Measurements from ENCODE around the gene PKN2.
"Not testable (repeated sequence)": the region's sequence is repeated elsewhere in the genome, so short reads cannot be mapped to it uniquely, and the experiment has no call there.

The PKN2 gene

DNA sequence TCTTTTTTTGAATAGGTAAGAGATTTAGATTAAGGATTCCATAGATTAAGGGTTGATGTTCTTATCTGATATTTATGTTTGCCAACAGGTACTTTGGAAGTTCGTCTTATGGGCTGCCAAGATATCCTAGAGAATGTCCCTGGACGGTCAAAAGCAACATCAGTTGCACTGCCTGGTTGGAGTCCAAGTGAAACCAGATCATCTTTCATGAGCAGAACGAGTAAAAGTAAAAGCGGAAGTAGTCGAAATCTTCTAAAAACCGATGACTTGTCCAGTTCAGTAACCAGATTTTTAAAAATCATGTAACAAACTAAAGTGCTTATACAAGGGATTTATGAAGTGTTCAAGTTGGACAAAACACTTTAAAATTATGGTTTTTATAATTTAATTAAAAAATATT lies 100.5 kb downstream of the PKN2 start:
- in situ Hi-C loops (cut with MboI; ENCODE audit: low sequenced_read_pairs), result no loop called here

DNA sequence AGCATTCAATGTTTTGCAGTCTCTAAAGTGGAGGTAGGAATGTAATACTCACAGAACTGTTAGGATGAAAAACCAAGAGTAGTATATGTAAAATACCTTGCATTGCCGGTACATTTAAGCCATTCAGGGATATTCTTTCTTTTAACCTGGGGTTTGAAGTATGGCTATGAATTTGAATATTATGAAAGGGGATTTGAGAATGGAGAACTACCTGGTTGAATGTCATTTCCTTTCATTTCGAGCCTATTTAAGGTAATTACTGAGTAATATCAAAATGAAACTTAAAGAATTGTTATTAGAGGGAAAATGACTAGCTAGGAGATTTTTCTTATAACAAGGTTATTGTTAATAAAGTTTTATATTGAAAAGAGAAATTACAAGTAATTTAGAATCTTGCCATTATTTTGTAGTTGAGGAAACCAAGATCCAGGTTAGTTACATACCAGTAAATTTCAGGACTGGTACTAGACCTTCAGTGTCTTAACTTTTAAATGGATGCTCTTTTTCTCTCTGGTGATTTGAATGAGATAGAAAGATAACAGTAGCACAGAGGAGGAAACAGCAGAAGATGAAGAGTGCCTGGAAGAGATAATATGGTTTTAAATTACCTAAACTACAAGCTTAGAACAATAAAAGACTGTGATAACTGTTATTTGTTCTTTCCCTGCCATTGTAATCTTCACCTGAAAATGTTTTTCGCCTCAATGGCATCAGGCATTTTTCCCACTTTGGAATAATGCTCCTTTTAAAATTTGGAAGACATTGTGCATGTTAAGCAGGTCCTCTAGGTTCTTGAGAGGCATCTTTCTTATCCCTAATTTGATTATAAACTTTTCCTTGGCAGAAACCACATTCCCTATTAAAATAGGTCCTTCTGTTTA lies 103.2 kb downstream of the PKN2 start:
- in situ Hi-C loops (cut with MboI; ENCODE audit: low sequenced_read_pairs), result no loop called here

DNA sequence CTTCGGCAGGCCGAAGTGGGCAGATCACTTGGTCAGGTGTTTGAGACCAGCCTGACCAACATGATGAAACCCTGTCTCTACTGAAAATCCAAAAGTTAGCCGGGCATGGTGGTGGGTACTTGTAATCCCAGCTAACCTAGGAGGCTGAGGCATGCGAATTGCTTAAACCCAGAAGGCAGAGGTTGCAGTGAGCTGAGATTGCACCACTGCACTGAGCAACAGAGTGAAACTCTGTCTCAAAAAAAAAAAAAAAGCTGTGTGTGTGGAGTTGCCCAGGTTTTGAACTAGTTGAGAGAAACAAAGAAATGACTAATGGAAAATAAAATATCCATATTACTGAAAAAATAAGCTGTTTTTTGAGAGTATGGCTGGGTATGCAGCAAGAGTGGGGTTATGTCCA lies 107.1 kb downstream of the PKN2 start:
- in situ Hi-C loops (cut with MboI; ENCODE audit: low sequenced_read_pairs), result no loop called here

DNA sequence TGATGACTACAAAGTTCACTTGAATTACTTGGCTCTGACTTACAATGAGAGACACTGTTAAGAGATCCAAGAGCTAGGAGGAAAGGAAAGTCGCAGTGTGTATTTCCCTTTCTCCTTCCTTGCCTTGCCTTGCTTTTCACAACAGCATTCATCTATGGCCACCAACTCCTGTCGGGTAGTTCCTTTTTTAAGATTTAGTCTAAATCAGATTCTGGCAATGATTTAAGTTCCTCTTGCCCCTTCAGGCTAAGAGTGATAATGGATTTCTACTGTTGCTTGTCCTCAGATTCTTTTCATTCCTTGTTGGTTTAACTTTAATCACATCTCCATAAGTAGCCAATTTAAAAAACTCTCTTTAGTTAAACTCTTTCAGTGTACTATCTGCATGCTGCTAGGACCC lies 115.4 kb downstream of the PKN2 start:
- in situ Hi-C loops (cut with MboI; ENCODE audit: low sequenced_read_pairs), result no loop called here

DNA sequence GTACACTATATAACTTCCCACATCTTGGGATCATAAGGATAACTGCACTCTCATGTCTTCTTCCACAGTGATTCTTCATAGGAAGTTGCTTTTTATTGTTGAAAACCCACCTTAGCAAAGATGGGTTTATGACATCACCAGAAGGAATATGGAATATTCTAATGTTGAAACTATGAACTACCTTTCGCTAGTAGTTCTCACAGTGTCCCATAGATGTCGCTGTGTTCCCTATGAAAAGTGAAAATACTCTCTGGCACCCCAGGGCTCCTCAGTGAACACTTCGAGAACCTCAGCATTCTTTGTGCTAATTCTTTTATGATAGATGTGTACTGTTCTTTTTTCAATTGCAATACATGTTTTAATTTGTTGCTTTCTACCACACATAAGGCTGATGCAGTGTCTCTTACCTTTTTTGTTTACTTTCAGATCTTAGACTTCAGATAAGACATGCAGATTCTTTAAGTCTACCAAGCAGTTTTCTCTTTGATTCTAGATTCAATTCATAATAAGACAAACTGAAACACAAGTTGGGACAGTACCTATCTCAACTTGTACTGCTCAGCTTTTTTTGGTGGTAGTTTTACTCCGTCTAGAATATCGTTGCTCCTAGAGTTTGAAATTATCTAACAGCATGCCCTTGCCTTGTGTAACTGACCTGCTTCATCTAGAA lies 116.4 kb downstream of the PKN2 start:
- in situ Hi-C loops (cut with MboI; ENCODE audit: low sequenced_read_pairs), result no loop called here

DNA sequence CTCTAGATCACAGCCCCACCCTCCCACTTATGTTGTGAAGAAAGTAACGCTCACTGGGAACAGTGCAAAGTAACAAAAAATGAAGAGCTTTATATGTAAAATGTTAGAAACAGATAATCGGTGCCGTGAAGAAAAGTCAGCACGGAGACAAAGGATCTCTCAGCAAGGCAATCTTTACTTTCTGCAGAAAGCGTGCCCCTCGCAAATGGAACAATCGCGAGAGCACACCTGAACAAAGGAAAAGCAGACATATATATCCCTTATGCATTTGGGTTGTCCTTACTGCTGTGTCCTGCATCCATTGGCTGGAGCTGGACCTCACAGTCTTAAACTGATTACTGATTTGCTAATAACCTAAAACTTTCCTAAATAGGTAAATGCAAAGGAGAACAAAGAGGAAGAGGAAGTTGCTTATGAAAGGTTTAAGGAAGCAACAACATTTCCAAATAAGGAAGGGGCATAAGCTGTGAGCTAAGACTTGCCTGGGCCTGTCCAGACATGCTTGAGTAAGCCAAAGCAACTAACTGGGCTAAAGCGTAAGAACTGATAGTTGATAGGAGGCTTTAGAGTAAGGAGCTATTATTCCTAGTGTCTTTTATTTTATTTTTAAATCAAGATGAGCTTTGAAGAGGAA lies 117.6 kb downstream of the PKN2 start:
- in situ Hi-C loops (cut with MboI; ENCODE audit: low sequenced_read_pairs), result no loop called here

DNA sequence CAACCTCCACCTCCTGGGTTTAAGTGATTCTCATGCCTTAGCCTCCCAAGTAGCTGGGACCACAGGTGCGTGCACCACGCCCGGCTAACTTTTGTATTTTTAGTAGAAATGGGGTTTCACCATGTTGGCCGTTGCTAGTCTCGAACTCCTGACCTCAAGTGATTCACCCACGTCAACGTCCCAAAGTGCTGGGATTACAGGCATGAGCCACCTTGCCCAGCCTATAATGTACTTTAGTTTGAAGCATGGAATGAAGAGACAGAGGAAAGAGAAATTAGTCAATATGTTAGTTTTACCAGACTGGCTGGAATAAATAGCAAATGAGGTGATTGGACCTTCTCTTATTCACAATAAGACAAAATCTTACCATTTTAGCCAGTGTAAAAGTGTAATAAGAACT lies 118.3 kb downstream of the PKN2 start:
- in situ Hi-C loops (cut with MboI; ENCODE audit: low sequenced_read_pairs), result no loop called here

DNA sequence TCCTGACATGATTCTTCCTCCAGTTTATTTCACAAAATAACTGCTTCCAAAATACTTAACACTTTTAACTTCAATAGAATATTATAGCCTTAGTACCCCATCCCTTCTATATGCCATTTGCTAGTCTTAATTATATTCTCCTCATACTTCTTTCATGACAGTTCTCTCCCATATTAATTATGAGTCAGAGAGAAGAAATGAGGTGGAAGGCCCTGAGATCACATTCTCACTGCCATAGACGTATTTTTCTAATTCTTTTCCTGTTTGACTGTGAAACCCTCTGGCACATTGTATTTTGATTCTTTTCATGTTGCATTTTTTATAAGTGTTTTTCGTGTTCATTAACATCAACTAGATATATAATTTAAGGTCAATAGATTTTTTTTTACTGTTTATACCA lies 118.9 kb downstream of the PKN2 start:
- in situ Hi-C loops (cut with MboI; ENCODE audit: low sequenced_read_pairs), result no loop called here

DNA sequence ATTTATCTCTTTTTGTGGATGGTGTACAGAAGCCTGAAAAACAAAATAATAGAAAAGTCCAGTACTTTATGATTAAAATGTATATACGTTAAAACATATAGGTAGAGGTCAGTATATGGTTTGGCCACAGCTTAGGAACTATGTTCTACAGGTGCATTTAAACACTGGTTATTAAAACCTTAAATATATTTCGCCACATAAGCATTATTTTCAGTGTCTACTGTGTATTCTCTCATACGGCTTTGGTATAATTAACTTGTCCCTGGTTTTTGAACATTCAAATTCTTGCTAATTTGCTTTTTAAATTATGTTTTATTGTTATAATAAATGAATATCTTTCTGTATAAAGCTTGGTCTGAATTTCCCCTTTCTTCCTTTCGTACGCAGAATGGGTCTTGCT lies 119.4 kb downstream of the PKN2 start:
- in situ Hi-C loops (cut with MboI; ENCODE audit: low sequenced_read_pairs), result no loop called here

DNA sequence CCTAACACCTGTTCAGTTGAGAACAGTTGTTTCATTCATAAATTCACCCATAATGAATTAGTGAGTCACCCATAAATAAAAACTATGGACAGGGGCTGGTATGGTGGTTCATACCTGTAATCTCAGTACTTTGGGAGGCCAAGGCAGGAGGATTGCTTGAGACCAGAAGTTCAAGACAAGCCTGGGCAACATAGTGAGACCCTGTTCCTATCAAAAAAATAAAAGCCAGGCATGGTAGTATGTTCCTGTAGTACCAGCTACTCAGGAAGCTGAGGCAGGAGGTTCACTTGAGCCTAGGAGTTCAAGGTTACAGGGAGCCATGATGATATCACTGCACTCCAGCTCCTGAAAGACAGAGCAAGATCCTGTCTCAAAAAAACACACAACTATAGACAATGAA lies 128.3 kb downstream of the PKN2 start:
- in situ Hi-C loops (cut with MboI; ENCODE audit: low sequenced_read_pairs), result no loop called here

DNA sequence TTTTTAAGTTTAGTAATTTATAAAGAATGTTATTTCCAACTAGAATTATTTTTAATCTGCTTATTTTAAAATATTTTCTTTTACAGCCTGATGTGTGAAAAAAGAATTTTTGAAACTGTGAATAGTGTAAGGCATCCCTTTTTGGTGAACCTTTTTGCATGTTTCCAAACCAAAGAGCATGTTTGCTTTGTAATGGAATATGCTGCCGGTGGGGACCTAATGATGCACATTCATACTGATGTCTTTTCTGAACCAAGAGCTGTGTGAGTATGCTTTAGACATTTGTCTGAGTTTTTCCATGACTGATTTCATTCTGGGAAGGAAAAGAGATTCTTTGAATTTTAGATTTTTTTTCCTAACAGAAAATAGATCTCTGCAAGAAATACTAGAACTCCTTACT lies 129.4 kb downstream of the PKN2 start:
- in situ Hi-C loops (cut with MboI; ENCODE audit: low sequenced_read_pairs), result no loop called here

DNA sequence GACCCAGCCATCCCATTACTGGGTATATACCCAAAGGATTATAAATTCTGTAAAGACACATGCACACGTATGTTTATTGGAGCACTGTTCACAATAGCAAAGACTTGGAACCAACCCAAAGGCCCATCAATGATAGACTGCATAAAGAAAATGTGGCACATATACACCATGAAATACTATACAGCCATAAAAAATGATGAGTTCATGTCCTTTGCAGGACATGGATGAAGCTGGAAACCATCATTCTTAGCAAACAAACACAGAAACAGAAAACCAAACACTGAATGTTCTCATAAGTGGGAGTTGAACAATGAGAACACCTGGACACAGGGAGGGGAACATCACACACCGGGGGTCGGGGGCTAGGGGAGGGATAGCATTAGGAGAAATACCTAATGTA lies 135.6 kb downstream of the PKN2 start:
- in situ Hi-C loops (cut with MboI; ENCODE audit: low sequenced_read_pairs), result not testable (repeated sequence)

DNA sequence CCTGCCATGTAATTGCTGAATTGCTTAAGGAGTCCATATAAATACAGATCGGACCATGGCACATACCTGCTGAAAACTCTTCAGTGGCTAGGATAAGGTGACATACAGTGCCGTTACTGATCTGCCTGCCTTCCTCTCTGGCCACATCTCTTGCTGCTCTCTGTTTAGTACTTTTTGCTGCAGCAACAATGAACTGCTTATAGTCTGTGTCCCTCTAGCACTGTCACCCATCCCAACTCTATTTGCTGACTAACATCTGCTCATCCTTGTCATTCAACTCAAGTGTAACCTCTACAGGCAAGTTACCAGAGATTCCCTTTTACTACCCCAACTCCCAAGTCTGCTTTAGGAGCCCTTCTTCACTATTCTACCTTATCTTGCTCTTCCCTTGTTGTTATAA lies 141.6 kb downstream of the PKN2 start:
- in situ Hi-C loops (cut with MboI; ENCODE audit: low sequenced_read_pairs), result no loop called here

DNA sequence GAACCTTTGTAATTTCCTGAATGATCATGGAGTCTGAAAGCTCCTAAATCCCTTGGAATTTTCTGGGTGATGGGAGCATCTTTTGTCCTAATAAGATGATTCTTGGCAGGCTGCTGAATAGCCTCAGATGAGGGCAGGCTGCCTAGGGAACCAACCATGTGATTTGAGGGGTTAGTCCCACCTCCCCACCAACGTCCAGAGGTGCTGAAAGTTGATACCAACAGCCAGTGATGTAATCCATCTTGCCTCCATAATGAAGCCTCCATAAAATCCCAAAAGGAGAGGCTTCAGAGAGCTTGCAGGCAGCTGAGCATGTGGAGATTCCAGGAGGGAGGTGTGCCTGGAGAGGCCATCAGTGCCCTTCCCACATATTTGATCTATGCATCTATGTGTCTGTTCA lies 163.6 kb downstream of the PKN2 start:
- in situ Hi-C loops (cut with MboI; ENCODE audit: low sequenced_read_pairs), result no loop called here

DNA sequence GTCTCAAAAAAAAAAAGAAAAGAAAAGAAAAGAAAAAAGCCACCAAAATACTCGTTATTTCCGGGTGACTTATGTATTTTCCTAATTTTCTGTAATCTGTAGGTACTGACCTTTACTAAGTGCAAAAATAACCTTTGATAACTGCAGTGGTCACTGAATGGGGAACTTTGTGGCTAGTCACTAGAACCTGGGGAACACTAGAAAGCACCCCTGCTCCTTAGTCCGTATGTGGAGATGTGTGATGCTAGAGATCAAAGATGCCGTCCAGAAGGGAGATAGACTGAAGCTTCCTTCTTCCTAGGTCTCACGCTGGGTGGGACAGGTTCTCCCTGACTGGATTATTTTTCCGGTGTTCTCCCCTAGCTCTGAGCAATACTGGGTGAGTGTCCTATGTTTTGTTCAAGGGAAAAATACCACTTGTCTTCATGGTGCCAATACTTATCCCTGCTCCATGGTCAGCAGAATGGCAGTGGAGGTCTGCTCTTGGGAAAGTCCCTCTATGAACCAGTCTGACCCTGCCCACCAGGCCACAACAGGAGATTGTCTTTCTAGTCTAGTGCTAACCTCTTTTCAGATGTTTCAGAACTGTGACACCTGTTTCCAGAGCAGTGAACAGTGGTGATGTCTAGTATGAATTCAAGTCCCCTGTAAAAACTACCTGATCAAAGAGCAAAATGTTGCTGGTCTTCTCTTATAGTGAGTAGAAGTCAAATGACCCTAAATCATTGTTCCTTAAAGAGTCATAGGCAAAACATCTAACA lies 167.4 kb downstream of the PKN2 start:
- in situ Hi-C loops (cut with MboI; ENCODE audit: low sequenced_read_pairs), result no loop called here

DNA sequence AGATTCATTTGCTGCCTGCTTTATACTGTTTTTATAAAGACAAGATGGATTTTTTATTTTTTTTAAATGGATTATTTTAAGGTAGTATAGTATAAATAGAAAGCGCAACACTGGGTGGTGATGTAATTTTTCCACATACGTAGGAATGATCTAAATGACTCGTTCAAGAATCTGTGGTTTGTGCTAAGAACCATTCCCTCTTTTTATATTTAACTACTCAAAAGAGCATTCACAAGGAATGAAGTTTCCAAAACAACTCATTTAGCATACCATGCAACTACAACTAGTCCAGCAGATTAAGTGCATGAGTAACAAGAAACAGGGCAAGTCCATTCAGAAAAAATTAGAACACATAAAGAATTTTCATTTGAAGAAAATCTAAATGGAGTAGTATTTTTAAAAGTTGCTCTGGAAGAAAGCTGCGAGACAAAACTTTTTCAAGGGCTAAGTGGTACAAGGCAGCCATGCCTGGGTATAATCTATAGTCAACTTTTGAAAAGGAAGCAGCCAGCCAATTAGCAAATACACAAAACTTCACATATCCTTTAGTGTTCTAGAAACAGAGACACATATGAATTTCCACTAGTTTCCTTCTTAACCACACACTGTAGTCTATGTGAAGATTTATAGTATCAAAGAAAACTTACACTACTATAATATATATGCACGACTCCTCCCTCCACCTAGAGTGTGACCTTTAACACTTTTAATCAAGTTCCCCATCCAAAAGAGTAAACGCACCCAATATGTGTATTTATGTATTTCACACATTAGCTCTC lies 183.9 kb downstream of the PKN2 start:
- in situ Hi-C loops (cut with MboI; ENCODE audit: low sequenced_read_pairs), result no loop called here

DNA sequence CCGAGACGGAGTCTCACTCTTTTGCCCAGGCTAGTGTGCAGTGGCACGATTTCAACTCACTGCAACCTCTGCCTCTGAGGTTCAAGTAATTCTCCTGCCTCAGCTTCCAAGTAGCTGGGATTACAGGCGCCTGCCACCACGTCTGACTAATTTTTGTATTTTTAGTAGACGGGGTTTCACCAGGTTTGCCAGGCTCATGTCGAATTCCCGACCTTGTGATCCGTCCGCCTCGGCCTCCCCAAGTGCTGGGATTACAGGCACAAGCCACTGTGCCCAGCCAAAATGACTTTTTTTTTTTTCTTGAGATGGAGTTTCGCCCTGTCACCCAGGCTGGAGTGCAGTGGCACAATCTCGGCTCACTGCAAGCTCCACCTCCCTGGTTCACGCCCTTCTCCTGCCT lies 185.6 kb downstream of the PKN2 start:
- in situ Hi-C loops (cut with MboI; ENCODE audit: low sequenced_read_pairs), result not testable (repeated sequence)

DNA sequence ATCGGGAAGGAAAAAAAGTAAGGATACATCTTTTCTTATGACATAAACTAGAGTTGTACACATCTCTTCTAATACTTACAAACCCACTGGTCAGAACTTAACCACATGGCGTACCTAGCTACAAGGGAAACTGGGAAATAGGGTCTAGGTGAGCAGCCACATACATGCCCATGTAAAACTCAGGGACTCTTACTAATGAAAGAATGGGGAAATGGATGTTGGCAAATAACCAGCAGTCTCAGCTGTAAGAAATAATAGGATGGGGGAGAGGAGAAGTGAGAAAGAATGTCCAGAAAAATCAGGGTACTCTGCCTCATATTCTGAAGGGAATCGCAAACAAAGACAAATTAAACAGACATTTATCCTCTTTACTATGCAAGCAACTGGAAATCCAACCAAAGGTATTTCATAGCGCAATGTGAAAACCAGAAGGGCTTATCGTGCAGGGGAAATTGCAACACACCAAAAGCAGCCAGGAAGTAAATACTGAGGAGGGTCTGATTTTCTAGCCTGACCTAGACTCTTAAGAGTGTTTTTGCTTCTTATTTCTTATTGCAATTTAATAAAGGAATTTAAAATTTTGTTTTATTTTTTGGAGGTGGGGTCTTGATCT lies 189.8 kb downstream of the PKN2 start:
- in situ Hi-C loops (cut with MboI; ENCODE audit: low sequenced_read_pairs), result no loop called here

DNA sequence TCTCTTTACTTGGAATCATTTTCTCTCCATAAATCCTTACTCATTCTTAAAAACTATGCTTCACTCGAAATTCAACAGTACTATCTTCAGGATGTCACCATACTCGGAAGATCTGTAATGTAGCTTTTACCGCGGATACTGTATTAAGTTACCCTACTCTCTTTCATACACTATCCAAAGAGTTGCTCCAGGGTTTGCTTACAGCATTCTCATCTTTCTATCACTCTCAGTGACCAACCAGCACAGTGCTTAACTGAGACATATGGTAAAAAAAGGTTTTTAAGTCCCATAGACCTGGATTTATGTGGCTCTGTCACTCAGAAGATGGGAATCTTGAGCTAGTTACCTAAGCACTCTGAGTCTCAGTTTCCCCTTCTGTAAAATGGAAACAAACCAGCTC lies 191.5 kb downstream of the PKN2 start:
- in situ Hi-C loops (cut with MboI; ENCODE audit: low sequenced_read_pairs), result no loop called here
